Lower leg skin (tissue), 3 donors: ENCODE measurements around the gene DCDC2C.

Experiments
- POLR2A ChIP-seq, 2 donors: fragments of 450-650 bp; IDR thresholded peaks; one replicate each; pipeline ENCODE4 v1.6.1; 2016 to 2017; ENCODE audit warnings: antibody characterized with exemption in 2 of 2, mild to moderate bottlenecking in 1 of 2, moderate library complexity in 1 of 2
- TF ChIP-seq, protein P1 (sequence below), 3 donors: fragments of 450-650 bp; IDR thresholded peaks; one replicate each; pipeline ENCODE4 v1.5.1; 2016; ENCODE audit warnings: antibody characterized with exemption in 3 of 3, mild to moderate bottlenecking in 3 of 3, moderate library complexity in 2 of 3

DNA sequence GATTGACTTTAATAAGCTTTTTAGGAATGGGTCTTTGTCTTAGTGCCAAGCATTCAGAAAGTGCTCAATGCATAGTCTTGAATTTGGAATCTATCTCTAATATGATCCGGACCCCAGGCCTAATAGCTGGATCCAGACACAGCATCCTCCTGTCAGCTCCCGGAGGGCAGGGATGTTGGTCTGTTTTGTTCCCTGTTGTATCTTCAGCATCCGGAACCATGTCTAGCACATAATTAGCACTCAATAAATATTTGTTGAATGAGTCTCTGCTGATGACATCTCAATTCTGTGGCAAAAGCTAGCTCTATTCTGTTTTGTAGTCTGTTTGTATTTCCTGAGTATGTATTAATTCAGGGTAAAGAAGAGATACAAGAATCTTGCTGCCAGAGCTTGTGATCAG, 169.1 kb downstream of the DCDC2C start:
- TF ChIP-seq, protein P1, sequence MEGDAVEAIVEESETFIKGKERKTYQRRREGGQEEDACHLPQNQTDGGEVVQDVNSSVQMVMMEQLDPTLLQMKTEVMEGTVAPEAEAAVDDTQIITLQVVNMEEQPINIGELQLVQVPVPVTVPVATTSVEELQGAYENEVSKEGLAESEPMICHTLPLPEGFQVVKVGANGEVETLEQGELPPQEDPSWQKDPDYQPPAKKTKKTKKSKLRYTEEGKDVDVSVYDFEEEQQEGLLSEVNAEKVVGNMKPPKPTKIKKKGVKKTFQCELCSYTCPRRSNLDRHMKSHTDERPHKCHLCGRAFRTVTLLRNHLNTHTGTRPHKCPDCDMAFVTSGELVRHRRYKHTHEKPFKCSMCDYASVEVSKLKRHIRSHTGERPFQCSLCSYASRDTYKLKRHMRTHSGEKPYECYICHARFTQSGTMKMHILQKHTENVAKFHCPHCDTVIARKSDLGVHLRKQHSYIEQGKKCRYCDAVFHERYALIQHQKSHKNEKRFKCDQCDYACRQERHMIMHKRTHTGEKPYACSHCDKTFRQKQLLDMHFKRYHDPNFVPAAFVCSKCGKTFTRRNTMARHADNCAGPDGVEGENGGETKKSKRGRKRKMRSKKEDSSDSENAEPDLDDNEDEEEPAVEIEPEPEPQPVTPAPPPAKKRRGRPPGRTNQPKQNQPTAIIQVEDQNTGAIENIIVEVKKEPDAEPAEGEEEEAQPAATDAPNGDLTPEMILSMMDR (IDR thresholded peaks at IDR 0.05), result no peak
- no peak for TF ChIP-seq POLR2A (IDR thresholded peaks at IDR 0.05)
